ENCODE measurements around the gene NR6A1. TPM values are rescaled to one million over a fixed set of nuclear protein-coding genes. Genes with fewer than 3 reads are reported as not detected.
A peak's percentile ranks its signal among the peaks of the same experiment; 100 is the strongest.

The NR6A1 gene
- total and polyA plus RNA-seq, 2 experiments from 2014 or later, result 44.2 to 139 TPM

- TF ChIP-seq ETS1 (IDR thresholded peaks at IDR 0.05) (no peak), ZNF114 (CRISPR knock-in tag; IDR thresholded peaks at IDR 0.05) (no peak), CREB1 (CRISPR knock-in tag; IDR thresholded peaks at IDR 0.05; ENCODE audit: low read depth) (no peak), STAT1 (IDR thresholded peaks at IDR 0.05; ENCODE audit: unreplicated experiment) (no peak), JUNB (IDR thresholded peaks at IDR 0.05; ENCODE audit: unreplicated experiment) (no peak), ZNF331 (CRISPR knock-in tag; IDR thresholded peaks at IDR 0.05; ENCODE audit: low read depth) (no peak), NANOG (IDR thresholded peaks at IDR 0.05; ENCODE audit: borderline replicate concordance) (no peak), ZNF462 (CRISPR knock-in tag; IDR thresholded peaks at IDR 0.05) (no peak)
These were observed 240.9 kb downstream of the NR6A1 start (continued) for GRCh38 chr9:124530246-124530645.

GRCh38 chr9:124527781-124528180, 243.3 kb downstream of the NR6A1 start:
- H3K4me1 Mint-ChIP-seq, result peaks cover 2% of the 10 kb centered on the region; the same call in 2 of the 3 replicates
- no peak for DNase-seq (ENCODE audit: low spot score)
- H4K20me1 ChIP-seq (replicated peaks; ENCODE audit: insufficient read depth), result no peaks in the 10 kb centered on the region
- H3K4me3 ChIP-seq, result no peak overlapping the region
- ATAC-seq, result no peak
- no peak overlapping the region for H2AFZ ChIP-seq
- no peaks in the 10 kb centered on the region for H3F3A ChIP-seq (replicated peaks; ENCODE audit: low read depth)
- no peaks in the 10 kb centered on the region for H3K9me3 Mint-ChIP-seq
- H3K27ac ChIP-seq (ENCODE audit: low read depth), result no peak overlapping the region
- H3K36me3 ChIP-seq (ENCODE audit: insufficient read depth), result 0 out of 2 replicates have a peak, but pooled peaks cover 4% of the 10 kb centered on the region
- H3K9me2 ChIP-seq (ENCODE audit: insufficient read depth), result no peaks in the 10 kb centered on the region
- H3K4me2 ChIP-seq, result no peak overlapping the region
- H3K27ac Mint-ChIP-seq, result peak overlapping the region; percentile 30; the same call in 1 of the 2 replicates
- H3K79me2 ChIP-seq (replicated peaks; ENCODE audit: insufficient read depth), result no peaks in the 10 kb centered on the region
- peaks cover 44% of the 10 kb centered on the region for H3K36me3 Mint-ChIP-seq (ENCODE audit: low read depth)
- H3K4me3 Mint-ChIP-seq, result no peak overlapping the region
- no peaks in the 10 kb centered on the region for H3K27me3 ChIP-seq (ENCODE audit: insufficient read depth)
- no peaks in the 10 kb centered on the region for H3K27me3 Mint-ChIP-seq (ENCODE audit: insufficient read depth, low read depth, poor library complexity)
- H3K4me1 ChIP-seq (ENCODE audit: insufficient read depth), result no peaks in the 10 kb centered on the region
- no peak for TF ChIP-seq CTCF (conservative IDR thresholded peaks at IDR 0.05; ENCODE audit: low read depth in 2 of 2)
